NCI-H748 treated with DMSO at 0.1 percent for 48 hours (cell line): ENCODE data around the gene DPP4.
"Not testable (repeated sequence)": the region's sequence is repeated elsewhere in the genome, so short reads cannot be mapped to it uniquely, and the experiment has no call there.

Source experiments
- DNase-seq: peaks from one replicate; lab custom pipeline; 2025; lab: John Stamatoyannopoulos, UW

DPP4 gene

GRCh38 chr2:161954103-161954502, 119.9 kb downstream of the DPP4 start:
- no peak for DNase-seq

DNA sequence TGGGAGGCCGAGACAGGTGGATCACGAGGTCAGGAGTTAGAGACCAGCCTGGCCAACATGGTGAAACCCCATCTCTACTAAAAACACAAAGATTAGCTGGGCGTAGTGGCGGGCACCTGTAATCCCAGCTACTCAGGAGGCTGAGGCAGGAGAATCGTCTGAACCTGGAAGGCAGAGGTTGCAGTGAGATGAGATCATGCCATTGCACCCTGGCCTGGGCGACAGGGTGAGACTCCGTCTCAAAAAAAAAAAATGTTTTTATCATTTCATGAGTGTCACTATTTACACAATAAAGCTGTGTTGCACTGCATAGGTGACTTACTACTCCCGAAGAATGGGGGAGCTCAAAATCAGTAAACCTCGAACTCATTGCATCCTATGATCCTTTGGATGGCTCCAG, 120.6 kb downstream of the DPP4 start:
- DNase-seq, result not testable (repeated sequence)

DNA sequence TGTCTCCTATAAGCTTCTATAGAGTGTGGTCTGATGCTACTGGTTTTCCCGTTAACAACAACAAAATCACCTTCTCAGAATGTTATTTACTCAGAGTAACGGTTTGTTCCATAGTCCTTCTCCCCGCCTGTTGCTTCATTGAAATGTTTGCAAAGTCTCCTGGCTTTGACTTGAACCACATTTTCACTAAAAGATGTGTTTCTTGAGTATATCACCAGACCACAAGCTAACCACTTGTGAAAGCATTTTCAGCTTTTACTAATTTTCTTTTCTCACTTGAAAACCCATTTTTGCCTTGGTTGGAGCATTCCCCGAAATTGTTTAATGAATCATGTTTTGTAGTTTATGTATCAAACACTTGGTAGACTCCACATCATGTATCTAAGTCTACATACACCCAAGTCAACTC, 121.2 kb downstream of the DPP4 start:
- no peak for DNase-seq

DNA sequence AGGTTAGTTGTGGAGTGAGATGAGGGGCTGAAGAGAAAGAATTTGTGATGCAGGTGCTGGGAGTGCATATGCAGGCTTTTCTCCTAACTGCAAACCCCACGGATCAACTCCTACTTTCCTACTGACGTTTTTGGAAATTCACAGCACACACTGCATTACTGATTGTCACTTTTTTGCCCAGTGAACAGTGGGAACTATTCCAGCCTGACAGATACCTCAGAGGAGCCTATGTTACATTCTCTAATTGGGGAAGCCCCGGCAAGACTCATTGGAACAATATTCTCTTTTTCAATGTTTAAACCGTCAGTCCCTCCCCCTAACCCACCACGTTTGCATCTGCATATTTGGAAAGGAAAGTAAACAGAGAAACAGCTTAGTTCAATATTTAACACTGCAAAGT, 126.2 kb downstream of the DPP4 start:
- DNase-seq, result no peak

DNA sequence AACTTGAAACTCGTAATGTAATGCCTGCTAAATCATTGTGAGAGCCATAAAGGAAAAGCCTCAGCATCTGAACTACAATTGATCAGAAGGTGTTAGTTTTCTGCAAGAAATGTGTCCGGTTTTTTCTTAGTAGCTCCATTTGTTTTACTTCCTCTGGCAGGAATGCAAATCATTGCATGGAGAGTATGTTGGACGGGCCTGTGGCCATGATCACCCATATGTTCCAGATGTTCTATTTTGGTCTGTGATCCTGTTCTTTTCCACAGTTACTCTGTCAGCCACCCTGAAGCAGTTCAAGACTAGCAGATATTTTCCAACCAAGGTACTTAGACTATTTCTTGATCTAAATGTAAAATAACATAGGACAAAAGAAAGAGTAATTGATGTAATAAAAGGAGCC, 126.6 kb downstream of the DPP4 start:
- DNase-seq, result no peak

DNA sequence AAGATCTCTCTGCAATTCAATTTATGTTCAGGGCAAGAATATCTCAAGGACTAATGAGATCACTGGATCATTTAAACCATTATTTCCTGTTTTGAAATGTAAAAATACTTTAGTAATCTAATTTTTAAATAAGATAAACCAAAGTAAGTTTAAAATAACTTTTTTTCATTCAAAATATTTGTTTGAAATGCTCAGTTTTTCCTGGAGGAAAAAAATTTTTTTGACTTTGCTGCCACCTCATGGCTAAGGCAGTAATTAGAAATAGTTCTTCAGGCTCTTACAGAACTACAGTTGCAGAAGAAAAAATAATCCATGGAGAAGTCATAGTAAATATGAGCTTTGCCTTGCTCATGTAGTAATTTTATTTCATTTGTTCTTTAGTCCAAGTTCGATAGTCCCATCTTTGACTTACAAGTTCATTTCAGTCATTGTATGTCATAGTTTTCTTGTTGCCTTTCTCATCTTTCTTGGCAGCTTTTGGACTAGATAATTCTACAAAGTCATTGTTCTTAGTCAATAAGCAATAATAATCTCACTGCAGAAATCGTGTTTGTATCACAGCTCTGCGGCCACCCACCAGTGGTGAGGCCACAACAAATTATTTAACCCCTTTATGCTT, 127.4 kb downstream of the DPP4 start:
- peak; percentile 28 for DNase-seq

DNA sequence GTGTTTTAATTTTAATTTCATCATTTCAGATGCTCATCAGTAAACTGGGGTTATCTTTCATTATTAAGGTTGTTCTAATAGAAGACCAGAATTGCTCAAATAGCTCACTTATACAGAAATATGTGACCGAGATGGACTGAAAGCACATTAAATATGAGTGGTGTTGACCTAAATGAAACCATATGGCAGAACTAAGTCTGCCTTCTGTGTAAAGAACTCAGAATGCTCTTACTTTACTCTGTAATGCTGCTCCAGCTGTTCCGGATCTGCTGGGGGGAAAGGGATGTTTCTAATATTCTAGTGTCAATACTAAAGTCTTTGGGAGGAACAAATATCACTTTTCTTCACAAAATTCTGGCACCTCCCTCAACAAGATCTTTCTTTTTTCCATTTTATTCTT, 131.0 kb downstream of the DPP4 start:
- no peak for DNase-seq
